Fibroblast of skin of left biceps (primary cell): ENCODE measurements around the gene SPDYC.
"Not testable (repeated sequence)": the region's sequence is repeated elsewhere in the genome, so short reads cannot be mapped to it uniquely, and the experiment has no call there.

ENCODE experiments used
- DNase-seq, 2 experiments: peaks; one replicate each; pipeline ENCODE4 v3.0.0-alpha.2; 2013; ENCODE audit warnings: low read depth in 2 of 2

SPDYC gene

GRCh38 chr11:65134240-65134951 is 35.6 kb upstream of the SPDYC start, which contains the start of gene SYVN1:
Gene SYVN1, minus strand, starts transcription at chr11:65134519. Its CDS starts 918 bp downstream, at chr11:65133601.
- peak; percentile 66 to 67 for DNase-seq

- peak; percentile 90 to 92 for DNase-seq
Observed at GRCh38 chr11:65134952-65135632, 34.9 kb upstream of the SPDYC start.

GRCh38 chr11:65135633-65136145 is 34.3 kb upstream of the SPDYC start:
- DNase-seq = no peak

- no peak for DNase-seq
Observed at GRCh38 chr11:65136515-65137096, 33.4 kb upstream of the SPDYC start.

GRCh38 chr11:65141896-65142494 is 28.0 kb upstream of the SPDYC start:
- no peak for DNase-seq

GRCh38 chr11:65147352-65148075 is 22.5 kb upstream of the SPDYC start:
- DNase-seq = no peak

- DNase-seq = no peak
Observed at GRCh38 chr11:65148657-65149056, 21.4 kb upstream of the SPDYC start.

GRCh38 chr11:65150131-65150508 is 19.9 kb upstream of the SPDYC start:
- not testable (repeated sequence) for DNase-seq

- peak; percentile 20 to 40 for DNase-seq
Observed at GRCh38 chr11:65150509-65151299, 19.3 kb upstream of the SPDYC start.

- DNase-seq = no peak
Observed at GRCh38 chr11:65151331-65151899, 18.6 kb upstream of the SPDYC start.

GRCh38 chr11:65152122-65152521 is 17.9 kb upstream of the SPDYC start:
- DNase-seq = no peak

- DNase-seq = no peak
Observed at GRCh38 chr11:65156256-65156655, 13.8 kb upstream of the SPDYC start.

- DNase-seq = no peak
Observed at GRCh38 chr11:65156926-65157325, 13.1 kb upstream of the SPDYC start.

GRCh38 chr11:65157336-65157735 is 12.7 kb upstream of the SPDYC start:
- DNase-seq = no peak

- DNase-seq = no peak
Observed at GRCh38 chr11:65159012-65159411, 11.0 kb upstream of the SPDYC start.

- no peak for DNase-seq
Observed at GRCh38 chr11:65160643-65161042, 9.4 kb upstream of the SPDYC start.

GRCh38 chr11:65163684-65164083 is 6.3 kb upstream of the SPDYC start:
- no peak for DNase-seq

GRCh38 chr11:65165410-65166317 is 4.4 kb upstream of the SPDYC start:
- no peak for DNase-seq

- DNase-seq = no peak
Observed at GRCh38 chr11:65166893-65167292, 3.1 kb upstream of the SPDYC start.
